Superior temporal gyrus (tissue), 1 donor: Measurements from ENCODE around the gene LPGAT1.
"Not testable (repeated sequence)": the region's sequence is repeated elsewhere in the genome, so short reads cannot be mapped to it uniquely, and the experiment has no call there.

Experiments used
- DNase-seq: peaks from one replicate; pipeline ENCODE4 v3.0.0-alpha.2; 2016; ENCODE audit errors: extremely low spot score

The LPGAT1 gene

GRCh38 chr1:211735208-211736170, 95.1 kb downstream of the LPGAT1 start:
- peak; percentile 96 for DNase-seq

GRCh38 chr1:211734791-211735190, 95.8 kb downstream of the LPGAT1 start:
- DNase-seq = peak; percentile 47

GRCh38 chr1:211734359-211734758, 96.2 kb downstream of the LPGAT1 start:
- DNase-seq = no peak

- peak; percentile 25 for DNase-seq
Observed at GRCh38 chr1:211732293-211732980, 98.1 kb downstream of the LPGAT1 start.

GRCh38 chr1:211731456-211732292, 98.9 kb downstream of the LPGAT1 start:
- peak; percentile 57 for DNase-seq

GRCh38 chr1:211730347-211730746, 100.2 kb downstream of the LPGAT1 start:
- DNase-seq = no peak

- DNase-seq = no peak
Observed at GRCh38 chr1:211729238-211729637, 101.3 kb downstream of the LPGAT1 start.

GRCh38 chr1:211726467-211726995, 104.0 kb downstream of the LPGAT1 start:
- DNase-seq = no peak

- no peak for DNase-seq
Observed at GRCh38 chr1:211724687-211725196, 105.8 kb downstream of the LPGAT1 start.

- DNase-seq = no peak
Observed at GRCh38 chr1:211723273-211723672, 107.3 kb downstream of the LPGAT1 start.

- no peak for DNase-seq
Observed at GRCh38 chr1:211722277-211723175, 108.0 kb downstream of the LPGAT1 start.

- DNase-seq = not testable (repeated sequence)
Observed at GRCh38 chr1:211716555-211716954, 114.0 kb downstream of the LPGAT1 start.

GRCh38 chr1:211715971-211716370, 114.6 kb downstream of the LPGAT1 start:
- DNase-seq = no peak

GRCh38 chr1:211714154-211714553, 116.4 kb downstream of the LPGAT1 start:
- DNase-seq = no peak

GRCh38 chr1:211713231-211713630, 117.3 kb downstream of the LPGAT1 start:
- DNase-seq = no peak

- DNase-seq = no peak
Observed at GRCh38 chr1:211711315-211711705, 119.3 kb downstream of the LPGAT1 start.

GRCh38 chr1:211710566-211711314, 119.8 kb downstream of the LPGAT1 start:
- no peak for DNase-seq

- no peak for DNase-seq
Observed at GRCh38 chr1:211708926-211709325, 121.6 kb downstream of the LPGAT1 start.

GRCh38 chr1:211708006-211708405, 122.6 kb downstream of the LPGAT1 start:
- no peak for DNase-seq
